GM20000 (cell line): ENCODE results near the gene CCDC7.
"Not testable (repeated sequence)": the region's sequence is repeated elsewhere in the genome, so short reads cannot be mapped to it uniquely, and the experiment has no call there.

Experiments
- DNase-seq: peaks from one replicate; pipeline ENCODE4 v3.0.0; 2012; ENCODE audit warnings: low spot score
- TF ChIP-seq, protein P1 (sequence below): IDR thresholded peaks from 2 replicates; pipeline ENCODE4 v1.5.1; 2012; ENCODE audit warnings: mild to moderate bottlenecking, control low read depth; ENCODE audit errors: extremely low read depth, missing control alignments

The CCDC7 gene

DNA sequence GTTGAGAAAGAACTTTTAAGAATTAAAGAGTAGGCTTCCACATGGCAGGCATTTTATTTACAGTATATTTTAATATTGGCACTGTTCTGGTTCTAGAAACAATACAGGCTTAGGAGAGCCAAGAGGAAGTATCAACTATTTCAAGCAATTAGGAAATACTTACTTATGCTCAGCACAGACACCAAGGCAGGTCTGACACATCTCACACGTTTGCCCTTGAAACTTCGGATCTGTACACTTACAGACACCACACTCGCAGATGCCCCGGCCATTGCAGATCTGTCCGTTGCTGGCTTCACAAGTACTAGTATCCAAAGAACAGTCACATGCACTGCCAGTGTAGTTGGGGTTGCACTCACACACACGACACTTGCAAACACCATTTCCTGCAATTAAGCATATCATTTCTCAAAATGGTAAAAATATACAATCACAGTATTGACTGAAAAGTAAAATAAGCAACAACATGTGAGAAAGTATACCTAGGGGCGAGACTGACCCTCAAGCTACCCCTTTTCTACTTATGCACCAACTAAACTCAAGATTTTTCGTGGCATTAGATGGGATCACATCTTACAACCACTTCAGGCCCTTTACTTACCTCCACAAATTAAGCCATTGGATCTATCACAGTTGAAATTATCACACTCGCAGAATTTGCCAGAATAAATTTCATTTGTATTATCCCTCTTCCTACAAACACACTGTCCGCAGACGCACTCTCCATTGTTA, 465.5 kb downstream of the CCDC7 start:
- TF ChIP-seq, protein P1, sequence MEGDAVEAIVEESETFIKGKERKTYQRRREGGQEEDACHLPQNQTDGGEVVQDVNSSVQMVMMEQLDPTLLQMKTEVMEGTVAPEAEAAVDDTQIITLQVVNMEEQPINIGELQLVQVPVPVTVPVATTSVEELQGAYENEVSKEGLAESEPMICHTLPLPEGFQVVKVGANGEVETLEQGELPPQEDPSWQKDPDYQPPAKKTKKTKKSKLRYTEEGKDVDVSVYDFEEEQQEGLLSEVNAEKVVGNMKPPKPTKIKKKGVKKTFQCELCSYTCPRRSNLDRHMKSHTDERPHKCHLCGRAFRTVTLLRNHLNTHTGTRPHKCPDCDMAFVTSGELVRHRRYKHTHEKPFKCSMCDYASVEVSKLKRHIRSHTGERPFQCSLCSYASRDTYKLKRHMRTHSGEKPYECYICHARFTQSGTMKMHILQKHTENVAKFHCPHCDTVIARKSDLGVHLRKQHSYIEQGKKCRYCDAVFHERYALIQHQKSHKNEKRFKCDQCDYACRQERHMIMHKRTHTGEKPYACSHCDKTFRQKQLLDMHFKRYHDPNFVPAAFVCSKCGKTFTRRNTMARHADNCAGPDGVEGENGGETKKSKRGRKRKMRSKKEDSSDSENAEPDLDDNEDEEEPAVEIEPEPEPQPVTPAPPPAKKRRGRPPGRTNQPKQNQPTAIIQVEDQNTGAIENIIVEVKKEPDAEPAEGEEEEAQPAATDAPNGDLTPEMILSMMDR = no peak
- DNase-seq = no peak

DNA sequence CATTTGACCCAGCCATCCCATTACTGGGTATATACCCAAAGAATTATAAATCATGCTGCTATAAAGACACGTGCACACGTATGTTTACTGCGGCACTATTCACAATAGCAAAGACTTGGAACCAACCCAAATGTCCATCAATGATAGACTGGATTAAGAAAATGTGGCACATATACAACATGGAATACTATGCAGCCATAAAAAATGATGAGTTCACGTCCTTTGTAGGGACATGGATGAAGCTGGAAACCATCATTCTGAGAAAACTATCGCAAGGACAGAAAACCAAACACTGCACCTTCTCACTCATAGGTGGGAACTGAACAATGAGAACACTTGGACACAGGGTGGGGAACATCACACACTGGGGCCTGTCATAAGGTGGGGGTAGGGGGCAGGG, 471.9 kb downstream of the CCDC7 start:
- not testable (repeated sequence) for DNase-seq

DNA sequence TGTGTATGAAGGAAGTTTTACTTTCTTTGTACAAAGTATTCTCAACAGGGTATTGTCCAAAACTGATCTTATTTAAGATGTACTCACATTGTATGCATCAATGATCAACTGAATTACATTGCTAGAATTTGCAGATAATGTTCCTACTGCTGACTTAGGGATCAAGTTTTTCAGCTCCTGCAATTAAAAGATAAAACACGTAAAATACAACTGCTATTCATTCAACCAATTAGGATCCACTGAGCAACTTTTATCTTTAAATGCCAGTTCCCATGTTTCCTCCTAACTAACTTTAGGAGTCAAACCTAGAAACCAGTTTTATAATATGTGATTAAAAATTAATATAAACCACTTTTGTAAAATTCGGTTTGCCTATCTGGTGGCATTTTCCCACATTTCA, 476.2 kb downstream of the CCDC7 start:
- no peak for DNase-seq
- TF ChIP-seq, protein P1 = no peak

DNA sequence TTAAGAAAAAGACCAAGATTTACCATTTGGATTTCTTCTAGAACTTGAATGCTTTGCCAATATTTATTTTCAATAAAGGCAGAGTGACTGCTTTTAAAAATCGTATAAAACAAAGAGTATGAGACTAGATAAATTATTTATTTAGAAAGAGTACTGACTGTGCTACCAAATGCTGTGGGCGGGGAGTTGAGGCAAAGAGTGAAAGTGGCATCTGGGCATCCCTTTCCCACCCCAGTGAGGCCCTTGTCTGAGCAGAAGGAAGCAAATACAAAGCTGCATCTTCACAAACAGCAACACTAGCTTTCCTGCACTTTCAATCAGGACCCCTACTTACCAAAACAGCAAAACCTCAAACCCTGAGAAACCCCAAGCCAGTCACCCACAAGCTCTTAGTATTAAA, 477.2 kb downstream of the CCDC7 start:
- no peak for DNase-seq
- TF ChIP-seq, protein P1 = no peak

GRCh38 chr10:32923849-32924248, 477.9 kb downstream of the CCDC7 start:
- TF ChIP-seq, protein P1 = no peak
- DNase-seq = no peak
